Kidney epithelial cell (primary cell): ENCODE data around the gene LONP2. TPM values are rescaled to one million over a fixed set of nuclear protein-coding genes. Genes with fewer than 3 reads are reported as not detected.

ENCODE experiments used
- DNase-seq: peaks from one replicate; pipeline ENCODE4 v3.0.0-alpha.2; 2010; ENCODE audit warnings: low read depth
- H3K27me3 ChIP-seq: 2 replicates; pipeline ENCODE4 v1.6.0; 2011; ENCODE audit warnings: low read length; ENCODE audit not compliant: control insufficient read depth, insufficient read depth
- H3K36me3 ChIP-seq: 2 replicates; pipeline ENCODE4 v1.5.1; 2011; ENCODE audit warnings: low read length; ENCODE audit not compliant: control insufficient read depth, insufficient read depth
- H3K4me3 ChIP-seq: 2 replicates; pipeline ENCODE4 v1.5.1; 2011; ENCODE audit warnings: low read depth, mild to moderate bottlenecking, control low read depth, low read length
- total RNA-seq: library from RNA; depleted of rRNA; stranded (reverse); fragments of >200 nt; gene quantifications from 2 replicates; pipeline ENCODE4 v1.2.3, GENCODE V29; 2015
- TF ChIP-seq, protein P1 (sequence below): IDR thresholded peaks from 2 replicates; pipeline ENCODE4 v1.5.1; 2011; ENCODE audit warnings: mild to moderate bottlenecking, moderate library complexity, low read length, control low read depth, inconsistent platforms; ENCODE audit not compliant: insufficient read depth, poor library complexity, severe bottlenecking

Gene LONP2
- total RNA-seq, 1 donor from 2014 or later, result 29.1 TPM

DNA sequence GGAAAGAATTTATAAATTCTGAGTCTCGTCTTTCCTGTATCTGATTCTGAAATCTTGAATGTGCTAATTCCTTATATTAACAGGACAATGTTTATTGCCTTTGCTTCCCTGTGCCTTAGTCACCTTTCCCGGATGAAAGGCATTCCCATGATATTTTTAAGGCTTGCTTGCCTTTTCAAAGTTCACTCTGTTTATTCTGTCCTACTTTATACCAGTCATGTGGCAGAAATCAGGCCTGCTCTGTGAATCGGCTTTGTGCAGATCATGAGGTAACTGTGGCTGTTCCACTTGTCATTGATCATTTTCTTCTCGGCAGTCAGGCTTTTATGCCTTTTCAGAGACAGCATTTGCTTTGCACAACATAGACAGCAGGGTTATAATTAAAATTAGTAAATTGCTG, 32.0 kb downstream of the LONP2 start:
- no peak for DNase-seq
- no peaks in the 10 kb centered on the region for H3K36me3 ChIP-seq
- TF ChIP-seq, protein P1, sequence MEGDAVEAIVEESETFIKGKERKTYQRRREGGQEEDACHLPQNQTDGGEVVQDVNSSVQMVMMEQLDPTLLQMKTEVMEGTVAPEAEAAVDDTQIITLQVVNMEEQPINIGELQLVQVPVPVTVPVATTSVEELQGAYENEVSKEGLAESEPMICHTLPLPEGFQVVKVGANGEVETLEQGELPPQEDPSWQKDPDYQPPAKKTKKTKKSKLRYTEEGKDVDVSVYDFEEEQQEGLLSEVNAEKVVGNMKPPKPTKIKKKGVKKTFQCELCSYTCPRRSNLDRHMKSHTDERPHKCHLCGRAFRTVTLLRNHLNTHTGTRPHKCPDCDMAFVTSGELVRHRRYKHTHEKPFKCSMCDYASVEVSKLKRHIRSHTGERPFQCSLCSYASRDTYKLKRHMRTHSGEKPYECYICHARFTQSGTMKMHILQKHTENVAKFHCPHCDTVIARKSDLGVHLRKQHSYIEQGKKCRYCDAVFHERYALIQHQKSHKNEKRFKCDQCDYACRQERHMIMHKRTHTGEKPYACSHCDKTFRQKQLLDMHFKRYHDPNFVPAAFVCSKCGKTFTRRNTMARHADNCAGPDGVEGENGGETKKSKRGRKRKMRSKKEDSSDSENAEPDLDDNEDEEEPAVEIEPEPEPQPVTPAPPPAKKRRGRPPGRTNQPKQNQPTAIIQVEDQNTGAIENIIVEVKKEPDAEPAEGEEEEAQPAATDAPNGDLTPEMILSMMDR, result no peak
- no peaks in the 10 kb centered on the region for H3K27me3 ChIP-seq
- H3K4me3 ChIP-seq, result no peak overlapping the region

DNA sequence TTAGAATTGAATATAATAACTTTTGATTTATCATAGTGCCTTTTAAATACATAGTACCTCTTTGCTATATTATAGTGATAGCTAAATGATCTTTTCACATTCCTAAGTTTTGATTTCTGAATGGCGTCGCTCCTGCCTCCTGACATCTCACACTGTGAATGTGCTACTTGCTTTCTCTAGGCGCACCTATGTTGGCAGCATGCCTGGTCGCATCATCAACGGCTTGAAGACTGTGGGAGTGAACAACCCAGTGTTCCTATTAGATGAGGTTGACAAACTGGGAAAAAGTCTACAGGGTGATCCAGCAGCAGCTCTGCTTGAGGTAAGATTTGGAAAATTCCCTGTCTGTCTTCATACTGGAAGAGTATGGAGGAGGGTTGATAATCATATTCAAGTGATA, 33.1 kb downstream of the LONP2 start:
- TF ChIP-seq, protein P1, result no peak
- DNase-seq, result no peak
- Histone ChIP-seq H3K36me3 (no peaks in the 10 kb centered on the region), H3K4me3 (no peak overlapping the region), H3K27me3 (no peaks in the 10 kb centered on the region)

DNA sequence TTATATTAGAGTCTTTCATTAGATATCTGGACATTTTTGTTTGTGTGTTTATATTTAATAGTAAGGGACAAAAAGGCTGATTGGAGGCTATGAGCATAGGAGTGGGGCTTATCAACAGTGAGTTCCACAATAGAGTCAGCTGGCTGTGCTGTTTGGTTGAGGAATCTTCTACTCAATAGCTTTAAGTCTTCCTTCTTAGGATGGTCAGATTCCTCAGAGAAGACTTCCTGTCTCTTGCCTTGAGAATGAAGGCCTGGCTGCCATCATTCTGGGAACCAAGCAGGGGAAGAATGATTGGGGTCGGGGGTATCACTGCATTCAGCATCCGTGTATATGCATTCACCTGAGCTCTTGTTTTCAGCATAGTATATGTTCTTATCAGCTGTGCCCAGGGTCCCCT, 35.1 kb downstream of the LONP2 start:
- TF ChIP-seq, protein P1, result no peak
- Histone ChIP-seq H3K4me3 (no peak overlapping the region), H3K27me3 (no peaks in the 10 kb centered on the region), H3K36me3 (no peaks in the 10 kb centered on the region)
- DNase-seq, result no peak

DNA sequence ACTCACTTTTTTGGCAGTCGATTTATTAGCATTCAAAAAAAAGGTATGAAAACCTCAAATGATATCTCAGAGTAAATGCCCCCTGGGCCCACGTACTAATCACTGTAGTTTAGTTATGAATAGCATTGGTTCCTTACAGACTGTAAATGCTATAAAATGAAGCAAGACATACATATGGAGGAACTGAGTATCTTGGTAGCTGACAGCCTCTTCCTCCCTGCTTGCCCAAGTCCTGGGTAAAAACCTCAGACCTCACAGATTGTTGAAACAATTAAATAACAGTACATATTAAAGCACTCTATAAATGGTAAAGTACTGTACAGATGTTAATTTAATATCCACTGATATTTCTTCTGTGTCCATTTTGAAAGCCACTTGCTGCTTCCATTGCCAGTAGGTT, 36.4 kb downstream of the LONP2 start:
- no peak for DNase-seq
- Histone ChIP-seq H3K4me3 (no peak overlapping the region), H3K27me3 (no peaks in the 10 kb centered on the region), H3K36me3 (no peaks in the 10 kb centered on the region)
- TF ChIP-seq, protein P1, result no peak

DNA sequence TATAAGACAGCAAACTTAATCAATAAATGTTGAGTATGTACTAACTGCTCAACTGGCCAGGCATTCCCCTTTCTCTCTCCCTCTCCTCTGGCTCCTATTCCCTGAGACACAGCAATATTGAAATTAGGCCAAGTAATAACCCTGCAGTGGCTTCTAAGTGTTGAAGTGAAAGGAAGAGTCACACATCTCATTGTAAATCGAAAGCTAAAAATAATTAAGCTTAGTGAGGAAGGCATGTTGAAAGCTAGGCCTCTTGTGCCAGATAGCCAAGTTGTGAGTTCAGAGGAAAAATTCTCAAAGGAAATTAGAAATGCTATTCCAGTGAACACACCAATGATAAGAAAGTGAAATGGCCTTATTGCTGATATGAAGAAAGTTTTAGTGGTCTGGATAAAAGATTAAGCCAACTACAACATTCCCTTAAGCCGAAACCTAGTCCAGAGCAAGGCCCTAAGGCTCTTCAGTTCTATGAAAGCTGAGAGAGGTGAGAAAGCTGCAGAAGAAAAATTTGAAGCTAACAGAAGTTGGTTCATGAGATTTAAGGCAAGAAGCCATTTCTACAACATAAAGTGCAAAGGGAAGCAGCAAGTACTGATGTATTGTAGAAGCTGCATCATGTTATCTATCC, 38.6 kb downstream of the LONP2 start:
- TF ChIP-seq, protein P1, result no peak
- Histone ChIP-seq H3K36me3 (no peaks in the 10 kb centered on the region), H3K27me3 (no peaks in the 10 kb centered on the region), H3K4me3 (no peak overlapping the region)
- no peak for DNase-seq

DNA sequence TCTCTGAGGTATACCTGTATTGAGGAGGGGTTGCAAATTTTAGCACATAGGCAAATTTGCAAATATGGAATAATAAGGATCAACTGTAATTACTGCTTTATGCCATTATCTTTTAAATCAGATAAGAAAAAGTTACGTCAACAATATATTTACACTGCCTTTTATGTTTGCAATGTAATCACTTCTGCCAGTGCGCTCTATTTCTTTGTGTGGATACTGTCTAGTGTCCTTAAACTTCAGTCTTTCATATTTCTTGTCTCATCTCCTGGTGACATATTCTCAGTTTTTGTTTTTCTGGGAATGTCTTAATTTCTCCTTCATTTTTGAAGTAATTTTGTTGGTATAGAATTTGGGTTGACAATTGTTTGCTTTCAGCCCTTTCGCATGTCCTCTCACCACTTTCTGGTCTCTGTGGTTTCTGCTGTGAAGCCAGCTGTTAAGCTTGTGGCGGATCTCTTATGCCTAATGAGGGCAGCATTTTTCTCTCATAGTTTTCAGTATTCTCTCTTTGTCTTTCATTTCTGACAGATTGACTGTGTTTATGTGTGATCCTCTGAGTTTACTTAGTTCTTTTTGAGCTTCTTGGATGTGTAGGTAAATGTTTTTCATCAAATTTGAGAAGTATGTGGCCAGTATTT, 40.8 kb downstream of the LONP2 start:
- TF ChIP-seq, protein P1, result no peak
- Histone ChIP-seq H3K36me3 (no peaks in the 10 kb centered on the region), H3K27me3 (no peaks in the 10 kb centered on the region), H3K4me3 (no peak overlapping the region)
- DNase-seq, result no peak
